Smooth muscle cell (in vitro differentiated cells): ENCODE data around the gene RBM4. TPM values are rescaled to one million over a fixed set of nuclear protein-coding genes. Genes with fewer than 3 reads are reported as not detected.
"Not testable (repeated sequence)": the region's sequence is repeated elsewhere in the genome, so short reads cannot be mapped to it uniquely, and the experiment has no call there.

Experiments used
- DNase-seq: peaks from one replicate; lab custom pipeline; 2025; ENCODE audit not compliant: unreplicated experiment; lab: John Stamatoyannopoulos, UW
- H2AFZ ChIP-seq: fragments of 200-600 bp; sonication (generic); 2 replicates; pipeline ENCODE4 v1.6.0; 2016; ENCODE audit warnings: antibody characterized with exemption, low read depth, mild to moderate bottlenecking
- H3F3A ChIP-seq: fragments of 200-600 bp; sonication (generic); 2 replicates; pipeline ENCODE4 v1.6.0; 2017; ENCODE audit warnings: antibody characterized with exemption, low read depth
- H3K27ac ChIP-seq: fragments of 200-600 bp; sonication (generic); 2 replicates; pipeline ENCODE4 v1.5.1; 2016; ENCODE audit warnings: low read depth, mild to moderate bottlenecking
- H3K27me3 ChIP-seq: fragments of 200-600 bp; sonication (generic); 2 replicates; pipeline ENCODE4 v1.6.1; 2016; ENCODE audit warnings: low read depth, mild to moderate bottlenecking
- H3K36me3 ChIP-seq: fragments of 200-600 bp; sonication (generic); 2 replicates; pipeline ENCODE4 v1.5.1; 2016; ENCODE audit warnings: low read depth
- H3K4me1 ChIP-seq: fragments of 200-600 bp; sonication (generic); 2 replicates; pipeline ENCODE4 v1.5.1; 2016; ENCODE audit warnings: low read depth
- H3K4me2 ChIP-seq: fragments of 200-600 bp; sonication (generic); 2 replicates; pipeline ENCODE4 v1.6.0; 2016; ENCODE audit warnings: mild to moderate bottlenecking
- H3K4me3 ChIP-seq: fragments of 200-600 bp; sonication (generic); 2 replicates; pipeline ENCODE4 v1.5.1; 2016; ENCODE audit warnings: mild to moderate bottlenecking
- H3K79me2 ChIP-seq: fragments of 200-600 bp; sonication (generic); 2 replicates; pipeline ENCODE4 v1.6.0; 2016; ENCODE audit warnings: low read depth, mild to moderate bottlenecking
- H3K9ac ChIP-seq: fragments of 200-600 bp; sonication (generic); 2 replicates; pipeline ENCODE4 v1.6.0; 2016; ENCODE audit warnings: low read depth
- H3K9me3 ChIP-seq: fragments of 200-600 bp; sonication (generic); replicated peaks from 2 replicates; pipeline ENCODE4 v1.5.1; 2016; ENCODE audit warnings: low read depth
- H4K20me1 ChIP-seq: fragments of 200-600 bp; sonication (generic); 2 replicates; pipeline ENCODE4 v1.6.0; 2016; ENCODE audit warnings: low read depth
- WGBS: methylation state at CpG from one replicate; pipeline ENCODE4 v1.1.7; 2016; ENCODE audit warnings: low lambda C conversion rate; 5-methylcytosine and 5-hydroxymethylcytosine counted together
- polyA plus RNA-seq: library from polyadenylated mRNA; unstranded; fragments of >200 nt; fragmentation: Nextera tagmentation; extraction: Ambion mirVana; gene quantifications from 2 replicates; pipeline ENCODE4 v1.2.1, GENCODE V29; 2016
- total RNA-seq: library from RNA; depleted of rRNA; stranded (reverse); fragments of >200 nt; gene quantifications from 2 replicates; pipeline ENCODE4 v1.2.3, GENCODE V29; 2014
- TF ChIP-seq, protein P1 (sequence below): fragments of 200-600 bp; sonication (generic); IDR thresholded peaks from 2 replicates; pipeline ENCODE4 v1.5.1; 2017; ENCODE audit warnings: borderline replicate concordance, mild to moderate bottlenecking, antibody characterized with exemption; ENCODE audit not compliant: insufficient read depth, poor library complexity, severe bottlenecking

RBM4 gene
- total and polyA plus RNA-seq, 2 experiments from 2014 or later = 121 to 125 TPM

- H3K27ac ChIP-seq = no peak overlapping the region
- no peaks in the 10 kb centered on the region for H3K27me3 ChIP-seq
- H3K4me1 ChIP-seq = no peaks in the 10 kb centered on the region
- H3K79me2 ChIP-seq = no peaks in the 10 kb centered on the region
- no peak overlapping the region for H3K9ac ChIP-seq
- DNase-seq = no peak
- no peak overlapping the region for H3K4me2 ChIP-seq
- no peaks in the 10 kb centered on the region for H3K36me3 ChIP-seq
- no peak overlapping the region for H3K4me3 ChIP-seq
- no peaks in the 10 kb centered on the region for H3K9me3 ChIP-seq
- no peak overlapping the region for H2AFZ ChIP-seq
- TF ChIP-seq, protein P1, sequence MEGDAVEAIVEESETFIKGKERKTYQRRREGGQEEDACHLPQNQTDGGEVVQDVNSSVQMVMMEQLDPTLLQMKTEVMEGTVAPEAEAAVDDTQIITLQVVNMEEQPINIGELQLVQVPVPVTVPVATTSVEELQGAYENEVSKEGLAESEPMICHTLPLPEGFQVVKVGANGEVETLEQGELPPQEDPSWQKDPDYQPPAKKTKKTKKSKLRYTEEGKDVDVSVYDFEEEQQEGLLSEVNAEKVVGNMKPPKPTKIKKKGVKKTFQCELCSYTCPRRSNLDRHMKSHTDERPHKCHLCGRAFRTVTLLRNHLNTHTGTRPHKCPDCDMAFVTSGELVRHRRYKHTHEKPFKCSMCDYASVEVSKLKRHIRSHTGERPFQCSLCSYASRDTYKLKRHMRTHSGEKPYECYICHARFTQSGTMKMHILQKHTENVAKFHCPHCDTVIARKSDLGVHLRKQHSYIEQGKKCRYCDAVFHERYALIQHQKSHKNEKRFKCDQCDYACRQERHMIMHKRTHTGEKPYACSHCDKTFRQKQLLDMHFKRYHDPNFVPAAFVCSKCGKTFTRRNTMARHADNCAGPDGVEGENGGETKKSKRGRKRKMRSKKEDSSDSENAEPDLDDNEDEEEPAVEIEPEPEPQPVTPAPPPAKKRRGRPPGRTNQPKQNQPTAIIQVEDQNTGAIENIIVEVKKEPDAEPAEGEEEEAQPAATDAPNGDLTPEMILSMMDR = no peak
- H3F3A ChIP-seq = no peaks in the 10 kb centered on the region
- 98% methylated on average over 6 of the region's 6 CpGs for WGBS
- H4K20me1 ChIP-seq = peaks cover 5% of the 10 kb centered on the region
Measured at GRCh38 chr11:66603072-66603471, 35.4 kb upstream of the RBM4 start.

DNA sequence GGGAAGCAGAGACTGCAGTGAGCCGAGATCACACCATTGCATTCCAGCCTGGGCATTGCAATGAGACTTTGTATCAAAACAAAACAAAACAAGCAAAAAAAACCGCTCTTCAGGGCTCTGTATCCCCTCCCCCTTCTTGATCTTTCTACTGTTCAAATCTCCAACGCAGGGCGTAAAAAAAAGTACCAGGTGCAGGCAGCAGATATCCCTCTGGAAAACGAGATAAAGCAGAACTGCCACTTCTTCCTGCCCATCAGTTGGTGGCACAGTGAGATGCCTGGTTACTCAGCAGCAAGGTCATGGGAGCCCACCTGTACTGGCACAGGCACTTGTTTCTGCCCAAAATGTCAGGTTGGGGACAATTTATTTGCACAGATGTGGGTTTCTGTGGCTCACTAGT, 34.3 kb upstream of the RBM4 start:
- 94% methylated on average over 5 of the region's 5 CpGs for WGBS
- H3K27me3 ChIP-seq = no peaks in the 10 kb centered on the region
- no peaks in the 10 kb centered on the region for H3F3A ChIP-seq
- no peaks in the 10 kb centered on the region for H3K79me2 ChIP-seq
- H3K4me1 ChIP-seq = no peaks in the 10 kb centered on the region
- TF ChIP-seq, protein P1 = no peak
- H4K20me1 ChIP-seq = peaks cover 5% of the 10 kb centered on the region
- no peak overlapping the region for H3K4me2 ChIP-seq
- H3K4me3 ChIP-seq = no peak overlapping the region
- H3K36me3 ChIP-seq = no peaks in the 10 kb centered on the region
- no peak overlapping the region for H3K9ac ChIP-seq
- no peak overlapping the region for H2AFZ ChIP-seq
- no peak for DNase-seq
- H3K9me3 ChIP-seq = no peaks in the 10 kb centered on the region
- H3K27ac ChIP-seq = no peak overlapping the region

GRCh38 chr11:66606608-66607007, 31.9 kb upstream of the RBM4 start:
- WGBS = 96% methylated on average over 3 of the region's 3 CpGs
- not testable (repeated sequence) for H3K9me3 ChIP-seq, H2AFZ ChIP-seq, H3K27ac ChIP-seq, H3K27me3 ChIP-seq, DNase-seq, H3K4me2 ChIP-seq, H3K4me1 ChIP-seq, H3K9ac ChIP-seq, H3K79me2 ChIP-seq, H3K4me3 ChIP-seq, H3K36me3 ChIP-seq, H4K20me1 ChIP-seq, H3F3A ChIP-seq

GRCh38 chr11:66607126-66607834, 31.2 kb upstream of the RBM4 start:
- Histone ChIP-seq H3K79me2 (no peaks in the 10 kb centered on the region), H3F3A (no peaks in the 10 kb centered on the region), H4K20me1 (no peaks in the 10 kb centered on the region), H3K9ac (no peak overlapping the region), H3K9me3 (no peaks in the 10 kb centered on the region), H3K4me1 (no peaks in the 10 kb centered on the region), H3K27me3 (no peaks in the 10 kb centered on the region), H3K4me3 (no peak overlapping the region), H3K36me3 (no peaks in the 10 kb centered on the region), H3K4me2 (no peak overlapping the region), H3K27ac (no peak overlapping the region), H2AFZ (no peak overlapping the region)
- TF ChIP-seq, protein P1 = no peak
- WGBS = 91% methylated on average over 8 of the region's 8 CpGs
- DNase-seq = no peak
